Measurements from ENCODE around the gene ST8SIA1.

The ST8SIA1 gene

DNA sequence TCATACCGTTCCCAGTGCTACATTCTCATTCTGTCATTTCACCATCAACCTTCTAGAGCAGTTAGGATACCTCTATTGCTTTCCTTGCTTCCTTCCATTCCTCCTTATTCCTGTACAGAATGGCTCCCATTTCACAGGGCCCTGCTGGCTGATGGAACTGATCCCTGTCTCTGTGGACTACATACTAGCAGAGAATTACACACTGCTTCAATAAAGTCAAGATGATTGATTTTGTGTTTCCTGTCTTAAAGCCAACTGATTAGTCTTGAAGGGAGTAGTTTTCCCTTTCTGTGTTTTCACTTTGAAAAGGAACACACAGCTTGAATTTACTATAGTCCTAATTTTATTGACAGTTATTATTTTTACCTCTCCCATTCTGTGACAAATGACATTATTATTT is 130.1 kb downstream of the ST8SIA1 start:
- no peak overlapping the region for H3K27ac ChIP-seq (ENCODE audit: low read depth in 2 of 2, low read length in 2 of 2)
- H3K9me3 ChIP-seq (ENCODE audit: control insufficient read depth in 2 of 2, low read length in 2 of 2): no peaks in the 10 kb centered on the region
- H3K4me1 ChIP-seq (ENCODE audit: control insufficient read depth in 2 of 2, insufficient read depth in 2 of 2, low read length in 2 of 2): no peaks in the 10 kb centered on the region
- H3K36me3 ChIP-seq (ENCODE audit: control insufficient read depth in 2 of 2, insufficient read depth in 2 of 2, low read length in 2 of 2): no peaks in the 10 kb centered on the region
- no peak overlapping the region for H3K9ac ChIP-seq (ENCODE audit: low read depth in 1 of 2, low read length in 2 of 2)
- no peaks in the 10 kb centered on the region for H3K27me3 ChIP-seq (ENCODE audit: control insufficient read depth in 2 of 2, insufficient read depth in 2 of 2, low read length in 2 of 2)
- H3K4me3 ChIP-seq (ENCODE audit: low read length in 2 of 2): no peak overlapping the region

- Histone ChIP-seq H3K27me3 (ENCODE audit: control insufficient read depth in 2 of 2, insufficient read depth in 2 of 2, low read length in 2 of 2) (no peaks in the 10 kb centered on the region), H3K27ac (ENCODE audit: low read depth in 2 of 2, low read length in 2 of 2) (no peak overlapping the region), H3K9me3 (ENCODE audit: control insufficient read depth in 2 of 2, low read length in 2 of 2) (no peaks in the 10 kb centered on the region), H3K9ac (ENCODE audit: low read depth in 1 of 2, low read length in 2 of 2) (no peak overlapping the region), H3K4me3 (ENCODE audit: low read length in 2 of 2) (no peak overlapping the region), H3K36me3 (ENCODE audit: control insufficient read depth in 2 of 2, insufficient read depth in 2 of 2, low read length in 2 of 2) (no peaks in the 10 kb centered on the region), H3K4me1 (ENCODE audit: control insufficient read depth in 2 of 2, insufficient read depth in 2 of 2, low read length in 2 of 2) (no peaks in the 10 kb centered on the region)
These were observed 131.7 kb downstream of the ST8SIA1 start for GRCh38 chr12:22202847-22203246.

DNA sequence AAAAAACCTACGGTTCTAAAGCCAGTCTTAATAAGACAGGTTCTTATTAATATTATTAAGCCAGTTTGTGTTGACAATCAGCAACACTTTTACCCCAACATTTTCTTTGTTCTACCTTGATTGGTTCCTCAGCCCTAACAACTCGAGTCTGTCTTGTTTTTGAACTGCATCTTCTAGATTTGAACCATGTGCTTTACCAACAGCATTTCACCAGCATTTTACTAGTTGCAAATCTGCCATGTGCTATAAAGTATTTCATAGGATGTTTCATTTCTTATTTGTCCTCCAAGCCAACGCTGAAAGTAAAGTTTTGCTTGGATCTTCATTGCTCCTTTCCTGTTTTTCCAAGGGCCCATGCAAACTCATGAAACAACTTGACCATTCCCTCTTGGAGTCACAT is 133.4 kb downstream of the ST8SIA1 start:
- Histone ChIP-seq H3K4me3 (ENCODE audit: low read length in 2 of 2) (no peak overlapping the region), H3K9me3 (ENCODE audit: control insufficient read depth in 2 of 2, low read length in 2 of 2) (no peaks in the 10 kb centered on the region), H3K27me3 (ENCODE audit: control insufficient read depth in 2 of 2, insufficient read depth in 2 of 2, low read length in 2 of 2) (no peaks in the 10 kb centered on the region), H3K36me3 (ENCODE audit: control insufficient read depth in 2 of 2, insufficient read depth in 2 of 2, low read length in 2 of 2) (no peaks in the 10 kb centered on the region), H3K27ac (ENCODE audit: low read depth in 2 of 2, low read length in 2 of 2) (no peak overlapping the region), H3K4me1 (ENCODE audit: control insufficient read depth in 2 of 2, insufficient read depth in 2 of 2, low read length in 2 of 2) (no peaks in the 10 kb centered on the region), H3K9ac (ENCODE audit: low read depth in 1 of 2, low read length in 2 of 2) (no peak overlapping the region)

DNA sequence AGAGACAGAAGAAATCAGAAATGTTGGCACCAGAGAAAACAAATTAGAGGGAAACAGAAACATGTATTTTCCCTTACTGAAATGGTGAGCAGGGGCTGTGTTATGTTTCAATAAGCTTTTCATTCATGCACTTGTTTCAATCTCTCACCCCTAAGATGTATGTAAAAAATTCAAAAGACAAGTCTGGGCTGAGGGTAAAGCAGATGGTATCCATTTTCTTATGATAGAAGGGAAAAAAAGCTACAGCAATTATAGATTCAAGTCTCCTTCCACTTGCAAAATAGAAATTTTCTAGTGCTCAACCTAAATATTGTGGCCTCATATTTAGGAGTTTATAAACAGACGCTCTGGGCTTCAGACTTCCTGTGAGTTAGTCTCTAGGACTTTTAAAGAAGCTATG is 138.3 kb downstream of the ST8SIA1 start:
- Histone ChIP-seq H3K9ac (ENCODE audit: low read depth in 1 of 2, low read length in 2 of 2) (no peak overlapping the region), H3K27ac (ENCODE audit: low read depth in 2 of 2, low read length in 2 of 2) (no peak overlapping the region), H3K4me1 (ENCODE audit: control insufficient read depth in 2 of 2, insufficient read depth in 2 of 2, low read length in 2 of 2) (no peaks in the 10 kb centered on the region), H3K27me3 (ENCODE audit: control insufficient read depth in 2 of 2, insufficient read depth in 2 of 2, low read length in 2 of 2) (no peaks in the 10 kb centered on the region), H3K4me3 (ENCODE audit: low read length in 2 of 2) (no peak overlapping the region), H3K9me3 (ENCODE audit: control insufficient read depth in 2 of 2, low read length in 2 of 2) (no peaks in the 10 kb centered on the region), H3K36me3 (ENCODE audit: control insufficient read depth in 2 of 2, insufficient read depth in 2 of 2, low read length in 2 of 2) (no peaks in the 10 kb centered on the region)

DNA sequence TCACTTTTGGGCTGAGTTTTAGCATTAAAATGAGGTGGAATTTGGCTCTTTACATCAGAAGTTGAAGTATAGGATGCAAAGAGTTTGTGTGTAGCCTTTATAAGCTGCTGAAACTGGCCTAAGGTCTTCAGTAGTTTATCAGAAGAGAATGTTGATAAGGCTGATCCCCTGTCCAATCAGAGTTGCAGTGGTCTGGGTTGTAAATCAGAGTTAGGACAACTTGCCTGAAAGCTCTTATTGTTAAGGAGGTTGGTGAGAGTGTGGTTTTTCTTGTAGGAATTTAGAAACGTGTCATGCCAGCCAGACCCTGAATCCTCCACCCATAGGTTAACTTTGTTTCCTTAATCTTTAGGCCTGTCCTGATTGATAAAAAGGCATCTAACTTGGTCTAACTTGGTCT is 143.5 kb downstream of the ST8SIA1 start:
- Histone ChIP-seq H3K27ac (ENCODE audit: low read depth in 2 of 2, low read length in 2 of 2) (no peak overlapping the region), H3K4me3 (ENCODE audit: low read length in 2 of 2) (no peak overlapping the region), H3K36me3 (ENCODE audit: control insufficient read depth in 2 of 2, insufficient read depth in 2 of 2, low read length in 2 of 2) (no peaks in the 10 kb centered on the region), H3K4me1 (ENCODE audit: control insufficient read depth in 2 of 2, insufficient read depth in 2 of 2, low read length in 2 of 2) (no peaks in the 10 kb centered on the region), H3K9ac (ENCODE audit: low read depth in 1 of 2, low read length in 2 of 2) (no peak overlapping the region), H3K27me3 (ENCODE audit: control insufficient read depth in 2 of 2, insufficient read depth in 2 of 2, low read length in 2 of 2) (no peaks in the 10 kb centered on the region), H3K9me3 (ENCODE audit: control insufficient read depth in 2 of 2, low read length in 2 of 2) (no peaks in the 10 kb centered on the region)

DNA sequence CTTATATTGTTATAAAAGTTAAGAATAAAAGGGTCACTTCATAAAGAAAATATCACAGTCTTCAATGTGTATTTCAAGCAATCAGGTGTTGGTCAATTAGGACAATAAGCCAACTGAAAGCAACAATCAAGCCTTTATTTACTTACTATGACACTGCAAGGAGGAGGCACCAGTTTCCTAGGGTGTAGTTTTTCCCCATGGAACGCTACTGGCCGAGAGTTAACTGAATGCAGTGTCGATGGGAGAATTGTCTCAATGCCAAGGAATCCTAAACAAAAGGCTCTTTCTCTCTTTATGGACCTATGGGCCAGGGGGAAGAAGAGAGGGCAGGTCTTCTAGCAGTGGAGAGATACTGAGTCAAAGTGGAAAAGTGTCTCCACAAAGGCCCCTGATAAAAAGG is 146.1 kb downstream of the ST8SIA1 start:
- no peaks in the 10 kb centered on the region for H3K4me1 ChIP-seq (ENCODE audit: control insufficient read depth in 2 of 2, insufficient read depth in 2 of 2, low read length in 2 of 2)
- H3K27ac ChIP-seq (ENCODE audit: low read depth in 2 of 2, low read length in 2 of 2): no peak overlapping the region
- no peak overlapping the region for H3K9ac ChIP-seq (ENCODE audit: low read depth in 1 of 2, low read length in 2 of 2)
- no peaks in the 10 kb centered on the region for H3K36me3 ChIP-seq (ENCODE audit: control insufficient read depth in 2 of 2, insufficient read depth in 2 of 2, low read length in 2 of 2)
- H3K9me3 ChIP-seq (ENCODE audit: control insufficient read depth in 2 of 2, low read length in 2 of 2): no peaks in the 10 kb centered on the region
- no peaks in the 10 kb centered on the region for H3K27me3 ChIP-seq (ENCODE audit: control insufficient read depth in 2 of 2, insufficient read depth in 2 of 2, low read length in 2 of 2)
- no peak overlapping the region for H3K4me3 ChIP-seq (ENCODE audit: low read length in 2 of 2)

GRCh38 chr12:22180705-22181104 is 153.8 kb downstream of the ST8SIA1 start:
- Histone ChIP-seq H3K9me3 (ENCODE audit: control insufficient read depth in 2 of 2, low read length in 2 of 2) (no peaks in the 10 kb centered on the region), H3K9ac (ENCODE audit: low read depth in 1 of 2, low read length in 2 of 2) (no peak overlapping the region), H3K27me3 (ENCODE audit: control insufficient read depth in 2 of 2, insufficient read depth in 2 of 2, low read length in 2 of 2) (no peaks in the 10 kb centered on the region), H3K4me1 (ENCODE audit: control insufficient read depth in 2 of 2, insufficient read depth in 2 of 2, low read length in 2 of 2) (no peaks in the 10 kb centered on the region), H3K36me3 (ENCODE audit: control insufficient read depth in 2 of 2, insufficient read depth in 2 of 2, low read length in 2 of 2) (no peaks in the 10 kb centered on the region), H3K4me3 (ENCODE audit: low read length in 2 of 2) (no peak overlapping the region), H3K27ac (ENCODE audit: low read depth in 2 of 2, low read length in 2 of 2) (no peak overlapping the region)

GRCh38 chr12:22173177-22173576 is 161.3 kb downstream of the ST8SIA1 start:
- Histone ChIP-seq H3K4me3 (ENCODE audit: low read length in 2 of 2) (no peak overlapping the region), H3K27ac (ENCODE audit: low read depth in 2 of 2, low read length in 2 of 2) (no peak overlapping the region), H3K27me3 (ENCODE audit: control insufficient read depth in 2 of 2, insufficient read depth in 2 of 2, low read length in 2 of 2) (no peaks in the 10 kb centered on the region), H3K36me3 (ENCODE audit: control insufficient read depth in 2 of 2, insufficient read depth in 2 of 2, low read length in 2 of 2) (no peaks in the 10 kb centered on the region), H3K4me1 (ENCODE audit: control insufficient read depth in 2 of 2, insufficient read depth in 2 of 2, low read length in 2 of 2) (no peaks in the 10 kb centered on the region), H3K9ac (ENCODE audit: low read depth in 1 of 2, low read length in 2 of 2) (no peak overlapping the region), H3K9me3 (ENCODE audit: control insufficient read depth in 2 of 2, low read length in 2 of 2) (no peaks in the 10 kb centered on the region)

DNA sequence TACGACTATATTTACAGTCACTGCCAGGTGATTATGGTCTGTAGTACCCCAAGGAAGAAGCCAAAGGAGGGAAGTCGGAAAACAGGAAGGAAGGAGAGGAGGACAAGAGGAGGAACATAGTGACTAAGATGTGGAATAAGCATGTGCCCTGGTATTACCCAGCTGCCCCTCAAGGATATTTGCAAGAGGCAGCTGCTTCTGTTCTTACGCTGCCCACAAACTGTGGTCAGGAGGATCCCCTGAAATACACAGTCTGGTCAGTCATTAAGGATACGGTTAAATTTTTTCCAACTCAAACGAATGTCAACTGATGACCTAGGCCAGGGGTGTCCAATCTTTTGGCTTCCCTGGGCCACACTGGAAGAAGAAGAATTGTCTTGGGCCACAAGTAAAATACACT is 162.0 kb downstream of the ST8SIA1 start:
- no peaks in the 10 kb centered on the region for H3K36me3 ChIP-seq (ENCODE audit: control insufficient read depth in 2 of 2, insufficient read depth in 2 of 2, low read length in 2 of 2)
- no peak overlapping the region for H3K27ac ChIP-seq (ENCODE audit: low read depth in 2 of 2, low read length in 2 of 2)
- H3K9ac ChIP-seq (ENCODE audit: low read depth in 1 of 2, low read length in 2 of 2): no peak overlapping the region
- no peaks in the 10 kb centered on the region for H3K9me3 ChIP-seq (ENCODE audit: control insufficient read depth in 2 of 2, low read length in 2 of 2)
- no peak overlapping the region for H3K4me3 ChIP-seq (ENCODE audit: low read length in 2 of 2)
- no peaks in the 10 kb centered on the region for H3K27me3 ChIP-seq (ENCODE audit: control insufficient read depth in 2 of 2, insufficient read depth in 2 of 2, low read length in 2 of 2)
- no peaks in the 10 kb centered on the region for H3K4me1 ChIP-seq (ENCODE audit: control insufficient read depth in 2 of 2, insufficient read depth in 2 of 2, low read length in 2 of 2)

- no peak overlapping the region for H3K9ac ChIP-seq (ENCODE audit: low read depth in 1 of 2, low read length in 2 of 2)
- H3K9me3 ChIP-seq (ENCODE audit: control insufficient read depth in 2 of 2, low read length in 2 of 2): no peaks in the 10 kb centered on the region
- no peaks in the 10 kb centered on the region for H3K4me1 ChIP-seq (ENCODE audit: control insufficient read depth in 2 of 2, insufficient read depth in 2 of 2, low read length in 2 of 2)
- H3K27ac ChIP-seq (ENCODE audit: low read depth in 2 of 2, low read length in 2 of 2): no peak overlapping the region
- no peaks in the 10 kb centered on the region for H3K36me3 ChIP-seq (ENCODE audit: control insufficient read depth in 2 of 2, insufficient read depth in 2 of 2, low read length in 2 of 2)
- no peaks in the 10 kb centered on the region for H3K27me3 ChIP-seq (ENCODE audit: control insufficient read depth in 2 of 2, insufficient read depth in 2 of 2, low read length in 2 of 2)
- H3K4me3 ChIP-seq (ENCODE audit: low read length in 2 of 2): no peak overlapping the region
These were observed 165.1 kb downstream of the ST8SIA1 start for GRCh38 chr12:22169376-22169775.

- Histone ChIP-seq H3K4me1 (ENCODE audit: control insufficient read depth in 2 of 2, insufficient read depth in 2 of 2, low read length in 2 of 2) (no peaks in the 10 kb centered on the region), H3K27ac (ENCODE audit: low read depth in 2 of 2, low read length in 2 of 2) (no peak overlapping the region), H3K4me3 (ENCODE audit: low read length in 2 of 2) (no peak overlapping the region), H3K27me3 (ENCODE audit: control insufficient read depth in 2 of 2, insufficient read depth in 2 of 2, low read length in 2 of 2) (no peaks in the 10 kb centered on the region), H3K36me3 (ENCODE audit: control insufficient read depth in 2 of 2, insufficient read depth in 2 of 2, low read length in 2 of 2) (no peaks in the 10 kb centered on the region), H3K9ac (ENCODE audit: low read depth in 1 of 2, low read length in 2 of 2) (no peak overlapping the region), H3K9me3 (ENCODE audit: control insufficient read depth in 2 of 2, low read length in 2 of 2) (no peaks in the 10 kb centered on the region)
These were observed 170.4 kb downstream of the ST8SIA1 start for GRCh38 chr12:22164139-22164538.
